Sigmoid colon (tissue), 7 donors: ENCODE measurements around the gene TEX261. TPM values are rescaled to one million over a fixed set of nuclear protein-coding genes. Genes with fewer than 3 reads are reported as not detected.

Experiments
- DNase-seq: peaks from one replicate; pipeline ENCODE4 v3.0.0-alpha.2; 2019
- H3K27ac ChIP-seq, 4 donors: fragments of 200-600 bp; sonication (generic); one replicate each; pipeline ENCODE4 v1.5.1; 2016 to 2019; ENCODE audit warnings: mild to moderate bottlenecking in 1 of 4
- H3K27me3 ChIP-seq, 3 donors: fragments of 200-600 bp; sonication (generic); one replicate each; pipeline ENCODE4 v1.5.1; 2019; ENCODE audit warnings: mild to moderate bottlenecking in 1 of 3
- H3K36me3 ChIP-seq, 4 donors: fragments of 200-600 bp; sonication (generic); one replicate each; pipeline ENCODE4 v1.5.1; 2016 to 2019
- H3K4me1 ChIP-seq, 4 donors: fragments of 200-600 bp; sonication (generic); one replicate each; pipeline ENCODE4 v1.5.1; 2017 to 2019
- H3K4me3 ChIP-seq, 4 donors: fragments of 200-600 bp; sonication (generic); one replicate each; pipeline ENCODE4 v1.5.1; 2017 to 2019; ENCODE audit warnings: mild to moderate bottlenecking in 2 of 4, moderate library complexity in 1 of 4
- H3K9me3 ChIP-seq, 4 donors: fragments of 200-600 bp in 3 of 4; sonication (generic) in 3 of 4; one replicate each; pipeline versions ENCODE4 v1.5.1 to v1.6.1; 2013 to 2019
- CTCF ChIP-seq, 4 experiments: fragments of 450-650 bp in 3 of 4; fragments of 200-600 bp in 1 of 4; IDR thresholded peaks; one replicate each; pipeline ENCODE4 v1.5.1; 2016 to 2019; ENCODE audit warnings: antibody characterized with exemption in 4 of 4, mild to moderate bottlenecking in 3 of 4, moderate library complexity in 2 of 4
- EP300 ChIP-seq, 4 donors: sonication (generic); formaldehyde crosslinking; IDR thresholded peaks; one replicate each; pipeline ENCODE4 v1.6.1; 2017; ENCODE audit warnings: antibody characterized with exemption in 4 of 4
- POLR2A ChIP-seq, 2 donors: fragments of 450-650 bp; IDR thresholded peaks; one replicate each; pipeline ENCODE4 v1.6.1; 2016; ENCODE audit warnings: antibody characterized with exemption in 2 of 2, mild to moderate bottlenecking in 2 of 2, moderate library complexity in 2 of 2
- POLR2AphosphoS5 ChIP-seq, 4 donors: sonication (generic); formaldehyde crosslinking; IDR thresholded peaks; one replicate each; pipeline ENCODE4 v1.6.1; 2017; ENCODE audit warnings: antibody characterized with exemption in 4 of 4
- WGBS, 2 donors: extraction: QIAGEN DNeasy Blood & Tissue Kit; methylation state at CpG; one replicate each; pipeline ENCODE4 v1.1.7; 2013; 5-methylcytosine and 5-hydroxymethylcytosine counted together
- intact Hi-C: fragments of 100-400 bp; cut with DNase I; formaldehyde crosslinking; loops from one replicate; pipeline ENCODE4 v1.15.1; 2023
- polyA plus RNA-seq, 3 donors: library from polyadenylated mRNA; stranded (reverse); fragments of 200-250 nt; gene quantifications; one replicate each; pipeline ENCODE4 v1.2.3, GENCODE V29; 2013
- total RNA-seq, 4 donors: library from RNA; depleted of rRNA; stranded (reverse); fragments of >200 nt; gene quantifications; one replicate each; pipeline ENCODE4 v1.1.0, GENCODE V29; 2016
- donor health status: healthy with polysubstance abuse.
- donor health status: Bipolar disorder and iron deficiency.
- donor health status: healthy.

The TEX261 gene
- total and polyA plus RNA-seq, 7 donors, result 12.0 to 47.6 (median 21.3) TPM

DNA sequence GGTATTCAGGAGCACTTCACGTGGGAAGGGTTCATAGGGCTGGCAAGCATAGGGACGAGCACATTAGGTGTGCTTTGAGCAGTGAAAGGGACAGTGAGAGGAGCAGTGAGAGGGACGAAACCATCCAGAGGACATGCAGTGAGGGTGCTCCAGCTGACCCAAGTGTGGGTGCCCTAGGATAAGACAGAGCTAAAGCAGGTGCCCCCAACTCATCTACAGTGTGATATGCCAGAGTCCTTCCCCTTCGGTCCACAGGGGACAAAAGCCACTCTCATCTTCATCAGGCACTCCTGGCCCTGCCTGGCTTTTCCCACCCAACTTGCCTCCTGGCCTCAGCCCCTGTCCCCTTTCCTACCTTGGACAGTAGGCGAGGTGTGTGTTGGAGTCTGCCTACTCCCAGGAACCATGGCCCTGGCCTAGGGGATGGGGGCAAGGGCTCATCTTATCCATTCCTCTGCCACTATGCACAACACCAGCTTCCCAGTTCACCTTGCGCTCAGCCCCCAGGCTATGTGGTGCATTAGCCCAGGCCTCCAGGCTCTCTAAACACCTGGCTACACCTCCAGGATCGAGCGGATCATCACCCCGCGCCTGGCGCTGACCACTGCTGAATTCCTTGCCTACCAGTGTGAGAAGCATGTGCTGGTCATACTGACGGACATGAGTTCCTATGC lies 32.3 kb downstream of the TEX261 start:
- H3K9me3 ChIP-seq, result no peaks in the 10 kb centered on the region
- no peak overlapping the region for H3K27ac ChIP-seq
- no peak for TF ChIP-seq CTCF (IDR thresholded peaks at IDR 0.05)
- TF ChIP-seq EP300 (IDR thresholded peaks at IDR 0.05), result no peak
- no peak for TF ChIP-seq POLR2AphosphoS5 (IDR thresholded peaks at IDR 0.05)
- no peak for TF ChIP-seq POLR2A (IDR thresholded peaks at IDR 0.05)
- H3K4me1 ChIP-seq, result peaks cover 0 to 11% (median 8%) of the 10 kb centered on the region in 4 donors
- H3K4me3 ChIP-seq, result no peak overlapping the region
- DNase-seq, result no peak
- H3K27me3 ChIP-seq, result peaks cover 0 to 73% (median 25%) of the 10 kb centered on the region in 3 donors
- WGBS, 2 donors, result 78 to 82% methylated on average over 12 of the region's 12 CpGs
- intact Hi-C loops, result no loop called here
- no peaks in the 10 kb centered on the region for H3K36me3 ChIP-seq

GRCh38 chr2:70961648-70961994 lies 33.1 kb downstream of the TEX261 start:
- H3K4me1 ChIP-seq, result peaks cover 0 to 11% (median 8%) of the 10 kb centered on the region in 4 donors
- no peak overlapping the region for H3K4me3 ChIP-seq
- no peak overlapping the region for H3K27ac ChIP-seq
- intact Hi-C loops, result no loop called here
- TF ChIP-seq POLR2A (IDR thresholded peaks at IDR 0.05) (no peak), EP300 (IDR thresholded peaks at IDR 0.05) (no peak), POLR2AphosphoS5 (IDR thresholded peaks at IDR 0.05) (no peak), CTCF (IDR thresholded peaks at IDR 0.05) (no peak)
- no peak for DNase-seq
- WGBS, 2 donors, result 82 to 84% methylated on average over 4 of the region's 4 CpGs
- no peaks in the 10 kb centered on the region for H3K9me3 ChIP-seq
- H3K27me3 ChIP-seq, result peaks cover 0 to 73% (median 25%) of the 10 kb centered on the region in 3 donors
- H3K36me3 ChIP-seq, result no peaks in the 10 kb centered on the region

DNA sequence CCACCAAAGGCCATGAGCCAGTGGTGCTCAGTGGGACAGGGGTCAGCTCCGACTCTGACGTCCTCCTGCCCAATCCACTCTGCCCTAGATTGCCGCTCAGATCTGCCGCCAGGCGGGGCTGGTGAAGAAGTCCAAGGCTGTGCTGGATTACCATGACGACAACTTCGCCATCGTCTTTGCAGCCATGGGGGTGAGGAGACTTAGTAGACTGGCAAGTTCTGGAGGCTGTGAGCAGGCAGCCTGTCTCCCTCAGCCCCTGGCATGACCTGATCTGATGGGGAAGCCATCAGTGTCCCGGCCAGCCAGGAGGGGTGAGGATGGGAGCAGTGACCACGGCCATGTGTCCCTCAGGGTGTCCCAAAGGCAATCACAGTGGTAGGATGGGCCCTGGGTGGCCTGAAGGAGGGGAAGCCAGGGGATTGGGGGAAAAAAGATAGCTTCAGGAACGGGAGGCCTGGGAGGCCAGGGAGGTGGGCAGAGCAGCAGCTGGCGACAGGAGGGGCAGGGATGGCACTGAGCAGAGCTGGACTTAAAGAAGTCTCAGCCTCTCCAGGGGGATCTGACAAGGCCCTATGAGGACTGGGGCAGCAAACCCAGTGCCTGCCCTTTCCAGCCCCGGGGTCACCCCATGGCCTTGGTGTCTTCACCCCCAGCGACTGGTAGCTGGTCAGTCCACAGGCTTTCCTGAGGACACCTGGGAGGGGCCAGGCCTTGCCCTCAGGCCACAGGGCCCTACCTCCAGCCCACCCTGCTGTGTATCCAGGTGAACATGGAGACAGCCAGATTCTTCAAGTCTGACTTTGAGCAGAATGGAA lies 33.6 kb downstream of the TEX261 start:
- intact Hi-C loops, result no loop called here
- Histone ChIP-seq H3K9me3 (no peaks in the 10 kb centered on the region), H3K4me3 (no peak overlapping the region), H3K27ac (no peak overlapping the region), H3K36me3 (no peaks in the 10 kb centered on the region), H3K27me3 (peaks cover 0 to 73% (median 25%) of the 10 kb centered on the region in 3 donors), H3K4me1 (peaks cover 0 to 11% (median 8%) of the 10 kb centered on the region in 4 donors)
- no peak for DNase-seq
- TF ChIP-seq POLR2A (IDR thresholded peaks at IDR 0.05) (no peak), EP300 (IDR thresholded peaks at IDR 0.05) (no peak), CTCF (IDR thresholded peaks at IDR 0.05) (no peak), POLR2AphosphoS5 (IDR thresholded peaks at IDR 0.05) (no peak)
- WGBS, 2 donors, result 61 to 76% methylated on average over 14 of the region's 14 CpGs

DNA sequence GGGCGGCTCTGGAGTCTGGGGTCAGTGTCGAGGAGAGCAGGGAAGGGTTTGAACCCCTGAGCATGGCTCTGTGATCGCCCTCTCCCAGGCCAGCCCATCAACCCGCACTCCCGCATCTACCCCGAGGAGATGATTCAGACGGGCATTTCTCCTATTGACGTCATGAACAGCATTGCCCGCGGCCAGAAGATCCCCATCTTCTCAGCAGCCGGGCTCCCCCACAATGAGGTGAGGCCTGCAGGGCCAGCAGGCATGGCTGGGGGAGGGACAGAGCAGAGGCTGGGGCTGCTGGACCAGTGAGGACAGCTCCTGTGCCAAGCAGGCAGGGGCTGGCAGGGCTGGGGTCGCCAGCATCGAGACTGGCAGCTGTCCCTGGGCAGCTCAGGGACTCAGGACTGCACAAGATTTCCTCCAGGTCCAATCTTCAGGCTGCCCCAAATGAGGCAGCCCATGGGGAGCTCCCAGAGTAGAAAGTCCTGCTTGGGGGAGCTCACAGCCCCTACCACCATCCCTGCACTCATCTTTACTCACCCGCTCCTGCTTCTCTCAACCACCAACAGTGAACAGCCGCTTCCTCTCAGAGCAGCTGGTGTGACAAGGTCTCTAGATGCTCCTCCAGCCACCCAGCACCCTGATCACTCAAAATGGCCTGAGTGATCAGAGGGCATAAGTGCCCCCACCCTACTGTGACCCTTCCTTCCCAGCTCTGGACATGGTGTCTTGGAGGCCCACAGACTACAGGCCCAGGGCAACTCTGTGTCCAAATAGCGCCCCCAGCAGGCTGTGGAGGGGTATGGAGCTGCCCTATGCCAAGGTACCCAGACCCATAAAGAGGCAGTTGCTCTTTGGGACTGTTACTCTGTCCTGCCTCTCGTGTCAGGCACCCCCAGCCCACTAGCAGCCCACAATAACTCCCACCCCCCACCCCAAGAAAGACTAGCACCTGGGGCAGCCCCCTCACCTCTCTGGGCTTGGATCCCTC lies 34.5 kb downstream of the TEX261 start:
- Histone ChIP-seq H3K36me3 (no peaks in the 10 kb centered on the region), H3K9me3 (no peaks in the 10 kb centered on the region), H3K27me3 (peaks cover 0 to 70% (median 25%) of the 10 kb centered on the region in 3 donors), H3K4me1 (peaks cover 0 to 7% (median 6%) of the 10 kb centered on the region in 4 donors), H3K4me3 (no peak overlapping the region), H3K27ac (no peak overlapping the region)
- TF ChIP-seq CTCF (IDR thresholded peaks at IDR 0.05), result no peak
- no peak for TF ChIP-seq EP300 (IDR thresholded peaks at IDR 0.05)
- no peak for TF ChIP-seq POLR2A (IDR thresholded peaks at IDR 0.05)
- TF ChIP-seq POLR2AphosphoS5 (IDR thresholded peaks at IDR 0.05), result no peak
- 88 to 89% methylated on average over 17 of the region's 17 CpGs for WGBS, 2 donors
- no peak for DNase-seq
- intact Hi-C loops, result no loop called here
